HepG2 (cell line): Measurements from ENCODE around the gene BCAS1. TPM values are rescaled to one million over a fixed set of nuclear protein-coding genes. Genes with fewer than 3 reads are reported as not detected.

ENCODE experiments used
- ATAC-seq: fragments of 200-7000 bp; cut with Tn5 transposase; 3 replicates; pipeline ENCODE4 v1.9.1; 2020; ENCODE audit warnings: mild to moderate bottlenecking, moderate library complexity
- BruUV-seq: library from RNA; stranded (reverse); fragments of 400-500 nt; replicated peaks from 2 replicates; lab custom pipeline; 2021; lab: Mats Ljungman, UMichigan
- CTCF ChIA-PET: fragments of 300-600 bp; formaldehyde crosslinking; extraction: SDS; loops from one replicate; lab custom pipeline; 2021; ENCODE audit warnings: low total read pairs, inconsistent platforms, low intra/inter-chr PET ratio; lab: Yijun Ruan, JAX
- POLR2A ChIA-PET: fragments of 350-600 bp; sonication (Branson Sonifier 250); formaldehyde crosslinking; loops from one replicate; lab custom pipeline; 2020; ENCODE audit warnings: antibody characterized with exemption, inconsistent platforms; lab: Yijun Ruan, JAX
- DNase-seq: peaks from one replicate; pipeline ENCODE4 v3.0.0-alpha.2; 2015; ENCODE audit warnings: low spot score
- FAIRE-seq: peaks from 3 replicates; lab custom pipeline; 2011; peaks lifted over from hg19 to GRCh38; lab: Jason Lieb, UNC
- H2AFZ ChIP-seq: one replicate; pipeline ENCODE4 v1.6.1; 2011; ENCODE audit warnings: low read length, inconsistent platforms
- H3K27ac ChIP-seq: fragments of 300-600 bp; 3 replicates; pipeline ENCODE4 v1.8.0; 2011; ENCODE audit warnings: mixed run types, mild to moderate bottlenecking, mixed read lengths, low read length, inconsistent platforms; ENCODE audit not compliant: insufficient read depth; ENCODE audit errors: extremely low read length
- H3K27me3 ChIP-seq, 2 experiments: fragments of 200-600 bp in 1 of 2; 2 replicates in 1 of 2; 3 replicates in 1 of 2; pipeline versions ENCODE4 v1.6.0 to v1.8.0; 2011; ENCODE audit warnings: low read length in 2 of 2, mild to moderate bottlenecking in 2 of 2, moderate library complexity in 2 of 2, inconsistent platforms in 1 of 2; ENCODE audit not compliant: insufficient read depth in 2 of 2, control insufficient read depth in 1 of 2
- H3K36me3 ChIP-seq, 2 experiments: fragments of 200-600 bp in 1 of 2; replicated peaks in 1 of 2; 2 replicates in 1 of 2; 3 replicates in 1 of 2; pipeline versions ENCODE4 v1.5.1 to v1.8.0; 2011; ENCODE audit warnings: low read length in 2 of 2, inconsistent platforms in 1 of 2; ENCODE audit not compliant: insufficient read depth in 2 of 2, control insufficient read depth in 1 of 2
- H3K4me1 ChIP-seq: 2 replicates; pipeline ENCODE4 v1.5.1; 2012; ENCODE audit warnings: low read length, inconsistent platforms; ENCODE audit not compliant: insufficient read depth
- H3K4me2 ChIP-seq: 2 replicates; pipeline ENCODE4 v1.6.0; 2011; ENCODE audit warnings: low read depth, low read length, inconsistent platforms
- H3K4me3 ChIP-seq, 3 experiments: fragments of 200-600 bp in 1 of 3; sonication (generic), shearing (Covaris generic) in 1 of 3; replicated peaks in 1 of 3; 2 replicates each; pipeline ENCODE4 v1.5.1; 2011 to 2016; ENCODE audit warnings: low read length in 3 of 3, inconsistent platforms in 2 of 3, low read depth in 2 of 3, mild to moderate bottlenecking in 2 of 3, control low read depth in 1 of 3, mixed read lengths in 1 of 3; ENCODE audit not compliant: insufficient read depth in 1 of 3
- H3K79me2 ChIP-seq: one replicate; pipeline ENCODE4 v1.6.1; 2011; ENCODE audit warnings: low read length, inconsistent platforms; ENCODE audit not compliant: insufficient read depth
- H3K9ac ChIP-seq: 2 replicates; pipeline ENCODE4 v1.6.0; 2011; ENCODE audit warnings: mild to moderate bottlenecking, low read depth, low read length, inconsistent platforms; ENCODE audit not compliant: insufficient read depth
- H3K9me3 ChIP-seq: 2 replicates; pipeline ENCODE4 v1.5.1; 2012; ENCODE audit warnings: mild to moderate bottlenecking, low read length
- H4K20me1 ChIP-seq: 2 replicates; pipeline ENCODE4 v1.6.0; 2011; ENCODE audit warnings: inconsistent platforms, mild to moderate bottlenecking, low read length, moderate library complexity; ENCODE audit not compliant: insufficient read depth
- CENPBD1 ChIP-seq: sonication (generic); formaldehyde crosslinking; IDR thresholded peaks from 2 replicates; pipeline ENCODE4 v1.8.0; 2022; ENCODE audit warnings: missing genetic modification reagents, low read depth, mild to moderate bottlenecking, borderline replicate concordance
- FOXO1 ChIP-seq: sonication (generic); formaldehyde crosslinking; IDR thresholded peaks from 2 replicates; pipeline ENCODE4 v1.4.0; 2020; ENCODE audit warnings: missing genetic modification reagents
- LCORL ChIP-seq, 2 experiments: fragments of 450-650 bp in 1 of 2; sonication (generic) in 1 of 2; formaldehyde crosslinking in 1 of 2; IDR thresholded peaks; 2 replicates each; pipeline versions ENCODE4 v1.5.0 to v1.6.1; 2017 to 2020; ENCODE audit warnings: antibody characterized with exemption in 1 of 2, missing genetic modification reagents in 1 of 2
- PITX1 ChIP-seq: sonication (generic); formaldehyde crosslinking; IDR thresholded peaks from 2 replicates; pipeline ENCODE4 v1.5.1; 2020; ENCODE audit warnings: mild to moderate bottlenecking, missing genetic modification reagents
- SIX1 ChIP-seq: sonication (generic); formaldehyde crosslinking; IDR thresholded peaks from 2 replicates; pipeline ENCODE4 v1.4.0; 2020; ENCODE audit warnings: missing genetic modification reagents, borderline replicate concordance
- TCF12 ChIP-seq, 2 experiments: fragments of 450-650 bp in 1 of 2; sonication (generic) in 1 of 2; formaldehyde crosslinking in 1 of 2; IDR thresholded peaks; 2 replicates each; pipeline versions ENCODE4 v1.6.1 to v1.8.0; 2017 to 2022; ENCODE audit warnings: antibody characterized with exemption in 1 of 2, mild to moderate bottlenecking in 1 of 2, missing genetic modification reagents in 1 of 2, moderate library complexity in 1 of 2
- ZBTB8A ChIP-seq: sonication (generic); formaldehyde crosslinking; IDR thresholded peaks from 2 replicates; pipeline ENCODE4 v1.4.0; 2020; ENCODE audit warnings: mild to moderate bottlenecking, low read depth, missing genetic modification reagents, borderline replicate concordance
- ZFP37 ChIP-seq: sonication (generic); formaldehyde crosslinking; IDR thresholded peaks from 2 replicates; pipeline ENCODE4 v1.4.0; 2020; ENCODE audit warnings: missing genetic modification reagents, borderline replicate concordance
- ZNF253 ChIP-seq: sonication (generic); formaldehyde crosslinking; IDR thresholded peaks from 2 replicates; pipeline ENCODE4 v1.8.0; 2022; ENCODE audit warnings: mild to moderate bottlenecking, missing genetic modification reagents, borderline replicate concordance
- ZNF337 ChIP-seq: sonication (generic); formaldehyde crosslinking; IDR thresholded peaks from 2 replicates; pipeline ENCODE4 v1.5.1; 2020; ENCODE audit warnings: missing genetic modification reagents, low read depth, mild to moderate bottlenecking, borderline replicate concordance
- ZNF468 ChIP-seq: sonication (generic); formaldehyde crosslinking; IDR thresholded peaks from 2 replicates; pipeline ENCODE4 v1.8.0; 2022; ENCODE audit warnings: mild to moderate bottlenecking, moderate library complexity, missing genetic modification reagents
- ZNF510 ChIP-seq: sonication (generic); formaldehyde crosslinking; IDR thresholded peaks from 2 replicates; pipeline ENCODE4 v1.4.0; 2020; ENCODE audit warnings: low read depth, mild to moderate bottlenecking, missing genetic modification reagents
- ZNF546 ChIP-seq: sonication (generic); formaldehyde crosslinking; conservative IDR thresholded peaks from 2 replicates; pipeline ENCODE4 v1.8.1; 2023; ENCODE audit warnings: mild to moderate bottlenecking, missing genetic modification reagents
- ZNF557 ChIP-seq: sonication (generic); formaldehyde crosslinking; IDR thresholded peaks from 2 replicates; pipeline ENCODE4 v1.4.0; 2020; ENCODE audit warnings: missing genetic modification reagents
- WGBS: methylation state at CpG from one replicate; pipeline ENCODE4 v1.1.6; 2017; ENCODE audit warnings: low lambda C conversion rate; 5-methylcytosine and 5-hydroxymethylcytosine counted together
- in situ Hi-C: cut with HindIII; loops from 2 replicates; pipeline ENCODE4 v1.10.0; 2017; ENCODE audit warnings: low pct_unique_long_range_greater_than_20kb; ENCODE audit not compliant: extremely low pct_ligation_motif_present
- intact Hi-C: fragments of 100-400 bp; cut with micrococcal nuclease; formaldehyde crosslinking; loops from one replicate; pipeline ENCODE4 v1.10.0; 2022; ENCODE audit not compliant: unreplicated experiment
- polyA plus RNA-seq, 8 experiments: library from polyadenylated mRNA; depleted of rRNA in 3 of 8; stranded (reverse) in 7 of 8; unstranded in 1 of 8; fragments of >200 nt; fragmentation: Illumina TruSeq in 4 of 8; extraction: Trizol in 4 of 8; gene quantifications; 2 replicates each; pipeline versions ENCODE4 v1.2.1 to v1.2.3, GENCODE V29; 2011 to 2016; ENCODE audit warnings: low read depth in 4 of 8, missing spikeins in 1 of 8, mixed read lengths in 1 of 8; ENCODE audit not compliant: insufficient read depth in 1 of 8
- total RNA-seq, 5 experiments: library from RNA; depleted of rRNA; stranded (reverse); fragments of >200 nt; fragmentation: Illumina TruSeq; extraction: Trizol; gene quantifications; 2 replicates each; pipeline ENCODE4 v1.2.3, GENCODE V29; 2016; ENCODE audit warnings: low read depth in 1 of 5
- TF ChIP-seq, protein P1 (sequence below): sonication (generic); formaldehyde crosslinking; IDR thresholded peaks from 2 replicates; pipeline ENCODE4 v1.5.1; 2020; ENCODE audit warnings: mild to moderate bottlenecking, missing genetic modification reagents, moderate library complexity

The BCAS1 gene
- total and polyA plus RNA-seq, 2 of the 13 experiments (the other 11 are each of a cell fraction or from before 2014, with no cell fraction given), result 0.55 to 0.91 TPM

DNA sequence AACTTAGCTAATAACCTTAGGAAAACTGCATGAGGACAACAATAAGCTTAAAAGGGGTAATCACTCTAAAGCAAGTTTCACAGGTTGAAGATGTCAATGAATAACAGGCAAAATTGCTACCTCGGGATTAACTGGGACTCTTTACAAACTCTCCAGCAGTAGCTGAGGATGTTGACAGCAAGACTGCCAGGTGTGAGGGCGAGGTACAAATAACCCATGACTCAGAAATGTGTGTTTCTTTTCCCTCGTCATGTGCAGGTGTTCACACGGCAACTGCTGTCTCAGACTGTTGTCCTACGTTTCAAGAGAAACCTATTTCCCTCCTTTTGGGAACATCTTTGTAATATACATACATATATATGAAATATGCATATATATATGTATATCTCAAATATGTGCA is 15.9 kb downstream of the BCAS1 start:
- 57% methylated on average over 5 of the region's 5 CpGs for WGBS
- no peak for TF ChIP-seq ZNF253 (CRISPR knock-in tag)
- no peak for TF ChIP-seq ZNF557 (CRISPR knock-in tag)
- no peak for TF ChIP-seq ZNF546 (CRISPR knock-in tag)
- TF ChIP-seq ZBTB8A (CRISPR knock-in tag), result no peak
- TF ChIP-seq PITX1, result no peak
- no peak for TF ChIP-seq ZNF468 (CRISPR knock-in tag)
- ChIA-PET POLR2A (no interaction called here), CTCF (no interaction called here)
- no peak overlapping the region for H3K4me2 ChIP-seq
- H3K9me3 ChIP-seq, result no peaks in the 10 kb centered on the region
- H3K4me3 ChIP-seq, result no peak overlapping the region
- no peak overlapping the region for H2AFZ ChIP-seq
- no peak overlapping the region for H3K27ac ChIP-seq
- H3K4me1 ChIP-seq, result no peaks in the 10 kb centered on the region
- no peak overlapping the region for H3K9ac ChIP-seq
- DNase-seq (no peak), FAIRE-seq (no peak), ATAC-seq (no peak)
- H4K20me1 ChIP-seq, result no peaks in the 10 kb centered on the region
- in situ Hi-C loops, result no loop called here
- H3K79me2 ChIP-seq, result no peaks in the 10 kb centered on the region
- BruUV-seq, result no TSS peak
- no peaks in the 10 kb centered on the region for H3K36me3 ChIP-seq
- intact Hi-C loops, result no loop called here
- no peaks in the 10 kb centered on the region for H3K27me3 ChIP-seq

- Histone ChIP-seq H2AFZ (no peak overlapping the region), H3K36me3 (no peaks in the 10 kb centered on the region), H3K4me2 (no peak overlapping the region), H3K4me1 (no peaks in the 10 kb centered on the region), H4K20me1 (no peaks in the 10 kb centered on the region), H3K9me3 (no peaks in the 10 kb centered on the region), H3K27me3 (no peaks in the 10 kb centered on the region), H3K27ac (no peak overlapping the region), H3K79me2 (no peaks in the 10 kb centered on the region), H3K9ac (no peak overlapping the region), H3K4me3 (no peak overlapping the region)
- ChIA-PET POLR2A (no interaction called here), CTCF (no interaction called here)
- DNase-seq (no peak), ATAC-seq (no peak), FAIRE-seq (no peak)
- in situ Hi-C loops (no loop called here), intact Hi-C loops (no loop called here)
- no TSS peak for BruUV-seq
- WGBS, result 47% methylated on average over 2 of the region's 2 CpGs
- TF ChIP-seq, protein P1, sequence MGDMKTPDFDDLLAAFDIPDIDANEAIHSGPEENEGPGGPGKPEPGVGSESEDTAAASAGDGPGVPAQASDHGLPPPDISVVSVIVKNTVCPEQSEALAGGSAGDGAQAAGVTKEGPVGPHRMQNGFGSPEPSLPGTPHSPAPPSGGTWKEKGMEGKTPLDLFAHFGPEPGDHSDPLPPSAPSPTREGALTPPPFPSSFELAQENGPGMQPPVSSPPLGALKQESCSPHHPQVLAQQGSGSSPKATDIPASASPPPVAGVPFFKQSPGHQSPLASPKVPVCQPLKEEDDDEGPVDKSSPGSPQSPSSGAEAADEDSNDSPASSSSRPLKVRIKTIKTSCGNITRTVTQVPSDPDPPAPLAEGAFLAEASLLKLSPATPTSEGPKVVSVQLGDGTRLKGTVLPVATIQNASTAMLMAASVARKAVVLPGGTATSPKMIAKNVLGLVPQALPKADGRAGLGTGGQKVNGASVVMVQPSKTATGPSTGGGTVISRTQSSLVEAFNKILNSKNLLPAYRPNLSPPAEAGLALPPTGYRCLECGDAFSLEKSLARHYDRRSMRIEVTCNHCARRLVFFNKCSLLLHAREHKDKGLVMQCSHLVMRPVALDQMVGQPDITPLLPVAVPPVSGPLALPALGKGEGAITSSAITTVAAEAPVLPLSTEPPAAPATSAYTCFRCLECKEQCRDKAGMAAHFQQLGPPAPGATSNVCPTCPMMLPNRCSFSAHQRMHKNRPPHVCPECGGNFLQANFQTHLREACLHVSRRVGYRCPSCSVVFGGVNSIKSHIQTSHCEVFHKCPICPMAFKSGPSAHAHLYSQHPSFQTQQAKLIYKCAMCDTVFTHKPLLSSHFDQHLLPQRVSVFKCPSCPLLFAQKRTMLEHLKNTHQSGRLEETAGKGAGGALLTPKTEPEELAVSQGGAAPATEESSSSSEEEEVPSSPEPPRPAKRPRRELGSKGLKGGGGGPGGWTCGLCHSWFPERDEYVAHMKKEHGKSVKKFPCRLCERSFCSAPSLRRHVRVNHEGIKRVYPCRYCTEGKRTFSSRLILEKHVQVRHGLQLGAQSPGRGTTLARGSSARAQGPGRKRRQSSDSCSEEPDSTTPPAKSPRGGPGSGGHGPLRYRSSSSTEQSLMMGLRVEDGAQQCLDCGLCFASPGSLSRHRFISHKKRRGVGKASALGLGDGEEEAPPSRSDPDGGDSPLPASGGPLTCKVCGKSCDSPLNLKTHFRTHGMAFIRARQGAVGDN (CRISPR knock-in tag), result no peak
- TF ChIP-seq FOXO1, result no peak
- no peak for TF ChIP-seq SIX1
- no peak for TF ChIP-seq LCORL (IDR thresholded peaks at IDR 0.05)
- TF ChIP-seq LCORL (CRISPR knock-in tag; IDR thresholded peaks at IDR 0.05), result no peak
- no peak for TF ChIP-seq ZFP37 (CRISPR knock-in tag)
- no peak for TF ChIP-seq TCF12 (IDR thresholded peaks at IDR 0.05)
- TF ChIP-seq TCF12 (CRISPR knock-in tag; IDR thresholded peaks at IDR 0.05), result no peak
- TF ChIP-seq ZNF510, result no peak
- no peak for TF ChIP-seq ZNF337 (CRISPR knock-in tag)
- no peak for TF ChIP-seq CENPBD1 (CRISPR knock-in tag)
These were observed 19.3 kb downstream of the BCAS1 start for GRCh38 chr20:54051068-54051467.
